GM12875 (cell line): Measurements from ENCODE around the gene SLC28A1.
"Not testable (repeated sequence)": the region's sequence is repeated elsewhere in the genome, so short reads cannot be mapped to it uniquely, and the experiment has no call there.

Source experiments
- H3K4me3 ChIP-seq: one replicate; pipeline ENCODE4 v1.5.1; 2011; ENCODE audit warnings: low read depth, low read length, control low read depth
- CTCF ChIP-seq: IDR thresholded peaks from 2 replicates; pipeline ENCODE4 v1.5.1; 2011; ENCODE audit warnings: low read depth, mild to moderate bottlenecking, control low read depth, inconsistent platforms, low read length, moderate library complexity, borderline replicate concordance; ENCODE audit not compliant: insufficient read depth

SLC28A1 gene

GRCh38 chr15:84869510-84869909, 15.0 kb upstream of the SLC28A1 start:
- no peak for TF ChIP-seq CTCF
- no peak overlapping the region for H3K4me3 ChIP-seq

- no peak for TF ChIP-seq CTCF
These were observed 13.0 kb upstream of the SLC28A1 start for GRCh38 chr15:84871428-84871985.

GRCh38 chr15:84872009-84872910, 12.2 kb upstream of the SLC28A1 start:
- no peak overlapping the region for H3K4me3 ChIP-seq
- no peak for TF ChIP-seq CTCF

More at GRCh38 chr15:84871428-84871985, 13.0 kb upstream of the SLC28A1 start:
- H3K4me3 ChIP-seq = no peak overlapping the region

- H3K4me3 ChIP-seq = no peak overlapping the region
- no peak for TF ChIP-seq CTCF
These were observed 10.5 kb upstream of the SLC28A1 start for GRCh38 chr15:84873997-84874396.

- no peak overlapping the region for H3K4me3 ChIP-seq
- TF ChIP-seq CTCF = no peak
These were observed 9.3 kb upstream of the SLC28A1 start for GRCh38 chr15:84874981-84875699.

- no peak for TF ChIP-seq CTCF
- H3K4me3 ChIP-seq = no peak overlapping the region
These were observed 8.2 kb upstream of the SLC28A1 start for GRCh38 chr15:84876269-84876668.

- H3K4me3 ChIP-seq = not testable (repeated sequence)
These were observed 6.8 kb upstream of the SLC28A1 start for GRCh38 chr15:84877701-84878100.
